Keratinocyte (primary cell): ENCODE measurements around the gene CD164L2.

Source experiments
- CTCF ChIP-seq, 3 experiments: IDR thresholded peaks in 1 of 3; conservative IDR thresholded peaks in 1 of 3; optimal IDR thresholded peaks in 1 of 3; 2 replicates in 2 of 3; 3 replicates in 1 of 3; pipeline versions ENCODE3 to v1.5.1; 2011; ENCODE audit warnings: low read length in 3 of 3, mild to moderate bottlenecking in 3 of 3, moderate library complexity in 2 of 3, control low read depth in 1 of 3, inconsistent platforms in 1 of 3; ENCODE audit not compliant: insufficient read depth in 2 of 3; ENCODE audit errors: extremely low read depth in 1 of 3
- EZH2 ChIP-seq: IDR thresholded peaks from one replicate; pipeline ENCODE4 v1.6.1; 2012; ENCODE audit warnings: inconsistent platforms, mild to moderate bottlenecking, low read length, moderate library complexity

DNA sequence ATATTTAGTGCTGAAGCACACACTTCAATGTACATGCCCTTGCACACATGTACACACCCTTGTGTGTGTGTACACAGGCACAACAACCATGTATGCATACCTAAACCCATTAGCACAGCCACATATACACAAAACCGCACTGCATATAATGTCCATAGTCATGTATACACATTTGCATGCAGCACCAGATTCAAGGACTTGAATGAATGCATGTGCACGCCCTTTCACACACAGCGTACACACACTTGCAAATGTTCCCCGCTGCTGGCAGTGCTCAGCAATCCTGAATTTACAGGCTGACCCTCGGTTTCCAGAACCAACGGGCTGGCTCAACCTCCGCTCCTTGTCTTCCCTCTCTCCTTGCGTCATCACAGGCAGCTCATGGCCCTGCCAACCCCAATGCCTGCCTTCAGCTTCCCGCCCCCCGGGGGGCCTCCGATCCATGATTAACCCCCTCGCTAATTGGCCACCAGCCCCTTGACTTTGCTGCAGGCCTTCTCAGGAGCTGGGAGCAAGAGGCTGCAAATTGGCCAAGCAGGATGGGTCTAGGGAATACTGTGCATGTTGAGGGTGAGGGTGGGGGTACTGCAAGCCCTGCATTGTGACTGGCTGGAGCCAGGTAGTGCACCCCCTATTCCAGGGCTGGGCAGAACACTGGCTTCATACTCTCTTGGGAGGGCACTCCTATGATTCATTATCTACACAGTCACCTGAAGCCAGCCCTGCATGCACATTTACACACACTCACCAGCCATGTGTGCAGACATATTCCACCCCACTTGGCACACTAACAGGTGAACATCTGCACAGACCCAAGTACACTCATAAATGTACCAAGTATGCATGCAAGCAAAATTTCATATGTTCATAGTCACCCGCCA is 17.2 kb upstream of the CD164L2 start:
- TF ChIP-seq CTCF (optimal IDR thresholded peaks at IDR 0.05 in 1 of 3, IDR thresholded peaks at IDR 0.05 in 1 of 3, conservative IDR thresholded peaks at IDR 0.05 in 1 of 3; ENCODE audit: extremely low read depth in 1 of 3, insufficient read depth in 2 of 3, low read length in 3 of 3) (no peak), EZH2 (no peak)
